NT2/D1 (cell line): ENCODE measurements around the gene EFTUD2.

ENCODE experiments used
- DNase-seq: peaks from one replicate; pipeline ENCODE4 v3.0.0-alpha.2; 2011; ENCODE audit warnings: low read depth, low spot score
- H3K27me3 ChIP-seq: 2 replicates; pipeline ENCODE4 v1.6.0; 2011; ENCODE audit warnings: mild to moderate bottlenecking; ENCODE audit not compliant: insufficient read length, insufficient read depth
- H3K36me3 ChIP-seq: 2 replicates; pipeline ENCODE4 v1.6.1; 2011; ENCODE audit warnings: mild to moderate bottlenecking, low read length, mixed read lengths; ENCODE audit not compliant: insufficient read depth, insufficient read length
- H3K4me1 ChIP-seq: 2 replicates; pipeline ENCODE4 v1.5.1; 2011; ENCODE audit not compliant: insufficient read depth, insufficient read length
- H3K4me3 ChIP-seq: 2 replicates; pipeline ENCODE4 v1.5.1; 2011; ENCODE audit warnings: low read depth; ENCODE audit not compliant: insufficient read length
- H3K9ac ChIP-seq: 2 replicates; pipeline ENCODE4 v1.6.0; 2011; ENCODE audit warnings: low read depth; ENCODE audit not compliant: insufficient read length
- H3K9me3 ChIP-seq: 2 replicates; pipeline ENCODE4 v1.5.1; 2011; ENCODE audit warnings: mild to moderate bottlenecking, low read length; ENCODE audit not compliant: insufficient read depth
- SUZ12 ChIP-seq: IDR thresholded peaks from 2 replicates; pipeline ENCODE4 v1.6.1; 2011; ENCODE audit not compliant: insufficient read length, insufficient read depth; ENCODE audit errors: extremely low read depth
- YY1 ChIP-seq: IDR thresholded peaks from 2 replicates; pipeline ENCODE4 v1.6.1; 2011; ENCODE audit not compliant: insufficient read length, insufficient read depth
- ZNF274 ChIP-seq: IDR thresholded peaks from 2 replicates; pipeline ENCODE4 v1.6.1; 2011; ENCODE audit warnings: mild to moderate bottlenecking, low read depth, low read length

Gene EFTUD2

GRCh38 chr17:44878627-44879221 is 20.5 kb downstream of the EFTUD2 start:
- Histone ChIP-seq H3K9me3 (no peaks in the 10 kb centered on the region), H3K9ac (no peak overlapping the region), H3K36me3 (peaks cover 98% of the 10 kb centered on the region), H3K27me3 (no peaks in the 10 kb centered on the region), H3K4me1 (no peaks in the 10 kb centered on the region), H3K4me3 (no peak overlapping the region)
- DNase-seq = no peak
- TF ChIP-seq SUZ12 = no peak
- no peak for TF ChIP-seq YY1
- no peak for TF ChIP-seq ZNF274

- no peaks in the 10 kb centered on the region for H3K27me3 ChIP-seq
- H3K4me1 ChIP-seq = no peaks in the 10 kb centered on the region
- TF ChIP-seq YY1 = no peak
- no peak for TF ChIP-seq ZNF274
- TF ChIP-seq SUZ12 = no peak
- peaks cover 95% of the 10 kb centered on the region for H3K36me3 ChIP-seq
- no peak for DNase-seq
- no peak overlapping the region for H3K9ac ChIP-seq
- H3K9me3 ChIP-seq = no peaks in the 10 kb centered on the region
- H3K4me3 ChIP-seq = no peak overlapping the region
Observed at GRCh38 chr17:44877121-44877520, 22.1 kb downstream of the EFTUD2 start.

GRCh38 chr17:44875761-44876160 is 23.5 kb downstream of the EFTUD2 start:
- Histone ChIP-seq H3K9me3 (no peaks in the 10 kb centered on the region), H3K36me3 (peaks cover 90% of the 10 kb centered on the region), H3K4me1 (no peaks in the 10 kb centered on the region), H3K9ac (no peak overlapping the region), H3K4me3 (no peak overlapping the region), H3K27me3 (no peaks in the 10 kb centered on the region)
- DNase-seq = no peak
- TF ChIP-seq ZNF274 = no peak
- no peak for TF ChIP-seq YY1
- no peak for TF ChIP-seq SUZ12

GRCh38 chr17:44872131-44872768 is 27.0 kb downstream of the EFTUD2 start:
- no peak overlapping the region for H3K9ac ChIP-seq
- H3K36me3 ChIP-seq = peaks cover 89% of the 10 kb centered on the region
- no peaks in the 10 kb centered on the region for H3K9me3 ChIP-seq
- TF ChIP-seq ZNF274 = no peak
- TF ChIP-seq YY1 = no peak
- no peak for TF ChIP-seq SUZ12
- no peaks in the 10 kb centered on the region for H3K4me1 ChIP-seq
- no peaks in the 10 kb centered on the region for H3K27me3 ChIP-seq
- no peak overlapping the region for H3K4me3 ChIP-seq
- DNase-seq = no peak

- no peak for TF ChIP-seq ZNF274
- no peak for TF ChIP-seq YY1
- TF ChIP-seq SUZ12 = no peak
- no peaks in the 10 kb centered on the region for H3K9me3 ChIP-seq
- H3K9ac ChIP-seq = no peak overlapping the region
- H3K27me3 ChIP-seq = no peaks in the 10 kb centered on the region
- no peak overlapping the region for H3K4me3 ChIP-seq
- no peaks in the 10 kb centered on the region for H3K4me1 ChIP-seq
- H3K36me3 ChIP-seq = peaks cover 88% of the 10 kb centered on the region
- no peak for DNase-seq
Observed at GRCh38 chr17:44871556-44871955, 27.7 kb downstream of the EFTUD2 start.

GRCh38 chr17:44867841-44868240 is 31.4 kb downstream of the EFTUD2 start:
- H3K9me3 ChIP-seq = no peaks in the 10 kb centered on the region
- H3K4me1 ChIP-seq = no peaks in the 10 kb centered on the region
- H3K27me3 ChIP-seq = no peaks in the 10 kb centered on the region
- H3K4me3 ChIP-seq = no peak overlapping the region
- peaks cover 91% of the 10 kb centered on the region for H3K36me3 ChIP-seq
- H3K9ac ChIP-seq = no peak overlapping the region
- no peak for DNase-seq
- TF ChIP-seq ZNF274 (no peak), YY1 (no peak), SUZ12 (no peak)

- Histone ChIP-seq H3K4me1 (no peaks in the 10 kb centered on the region), H3K27me3 (no peaks in the 10 kb centered on the region), H3K9ac (no peak overlapping the region), H3K36me3 (peaks cover 93% of the 10 kb centered on the region), H3K9me3 (no peaks in the 10 kb centered on the region), H3K4me3 (no peak overlapping the region)
- TF ChIP-seq SUZ12 (no peak), ZNF274 (no peak), YY1 (no peak)
- DNase-seq = no peak
Observed at GRCh38 chr17:44865931-44866330, 33.3 kb downstream of the EFTUD2 start.
